ENCODE data around the gene TH. TPM values are rescaled to one million over a fixed set of nuclear protein-coding genes. Genes with fewer than 3 reads are reported as not detected.

Gene TH
- total RNA-seq, 2 donors from 2014 or later: not detected

GRCh38 chr11:2115308-2115707 is 56.3 kb downstream of the TH start:
- Histone ChIP-seq H3K4me3 (no peak overlapping the region), H3K4me1 (no peaks in the 10 kb centered on the region), H3K27me3 (no peaks in the 10 kb centered on the region), H3K27ac (no peak overlapping the region), H3K36me3 (no peaks in the 10 kb centered on the region), H3K9me3 (peaks cover 0 to 12% of the 10 kb centered on the region in 2 donors)
- DNase-seq (ENCODE audit: low spot score): no peak
- TF ChIP-seq, protein P1, sequence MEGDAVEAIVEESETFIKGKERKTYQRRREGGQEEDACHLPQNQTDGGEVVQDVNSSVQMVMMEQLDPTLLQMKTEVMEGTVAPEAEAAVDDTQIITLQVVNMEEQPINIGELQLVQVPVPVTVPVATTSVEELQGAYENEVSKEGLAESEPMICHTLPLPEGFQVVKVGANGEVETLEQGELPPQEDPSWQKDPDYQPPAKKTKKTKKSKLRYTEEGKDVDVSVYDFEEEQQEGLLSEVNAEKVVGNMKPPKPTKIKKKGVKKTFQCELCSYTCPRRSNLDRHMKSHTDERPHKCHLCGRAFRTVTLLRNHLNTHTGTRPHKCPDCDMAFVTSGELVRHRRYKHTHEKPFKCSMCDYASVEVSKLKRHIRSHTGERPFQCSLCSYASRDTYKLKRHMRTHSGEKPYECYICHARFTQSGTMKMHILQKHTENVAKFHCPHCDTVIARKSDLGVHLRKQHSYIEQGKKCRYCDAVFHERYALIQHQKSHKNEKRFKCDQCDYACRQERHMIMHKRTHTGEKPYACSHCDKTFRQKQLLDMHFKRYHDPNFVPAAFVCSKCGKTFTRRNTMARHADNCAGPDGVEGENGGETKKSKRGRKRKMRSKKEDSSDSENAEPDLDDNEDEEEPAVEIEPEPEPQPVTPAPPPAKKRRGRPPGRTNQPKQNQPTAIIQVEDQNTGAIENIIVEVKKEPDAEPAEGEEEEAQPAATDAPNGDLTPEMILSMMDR (IDR thresholded peaks at IDR 0.05): no peak

DNA sequence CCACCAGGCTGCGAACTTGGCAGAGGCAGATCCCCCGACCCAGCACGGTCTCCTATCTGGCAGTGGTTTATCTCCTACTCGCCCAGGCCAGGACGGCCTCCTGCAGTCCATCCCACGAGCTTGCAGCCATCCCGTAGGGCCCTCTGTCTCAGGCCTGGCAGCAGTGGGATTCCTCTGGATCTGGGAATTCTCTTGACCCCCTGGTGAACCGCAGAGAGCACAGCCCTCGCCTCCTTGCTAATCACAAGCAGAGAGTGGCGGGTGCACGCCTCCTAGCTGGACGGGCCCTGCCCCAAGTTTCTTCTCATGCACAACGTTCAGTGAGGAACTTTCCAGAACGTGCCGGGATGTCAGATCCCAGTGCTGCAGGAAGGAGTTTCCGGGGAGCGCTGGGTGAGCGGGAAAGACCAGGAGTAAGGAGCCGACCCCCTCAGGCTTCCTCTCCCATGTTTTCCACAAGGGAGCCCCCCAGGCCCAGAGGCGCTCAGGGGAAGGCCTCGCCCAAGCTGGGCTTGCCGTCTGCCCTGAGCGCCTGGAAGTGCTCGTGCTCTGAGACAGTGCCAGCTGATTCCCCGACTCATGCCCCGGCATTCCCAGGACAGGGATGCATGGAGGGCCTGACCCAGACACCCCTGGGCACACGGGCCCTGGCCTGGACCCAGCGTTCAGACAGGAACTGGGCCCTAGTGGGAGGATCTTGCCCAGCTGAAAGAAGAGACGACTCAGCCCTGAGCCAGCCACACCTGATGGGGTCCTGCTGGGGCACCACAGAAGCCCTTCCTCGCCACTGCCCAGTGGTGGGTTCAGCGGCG is 57.0 kb downstream of the TH start:
- H3K4me3 ChIP-seq: no peak overlapping the region
- H3K27ac ChIP-seq: no peak overlapping the region
- H3K36me3 ChIP-seq: no peaks in the 10 kb centered on the region
- peaks cover 0 to 12% of the 10 kb centered on the region in 2 donors for H3K9me3 ChIP-seq
- TF ChIP-seq, protein P1 (IDR thresholded peaks at IDR 0.05): no peak
- DNase-seq (ENCODE audit: low spot score): no peak
- H3K27me3 ChIP-seq: no peaks in the 10 kb centered on the region
- H3K4me1 ChIP-seq: peaks cover 0 to 2% of the 10 kb centered on the region in 2 donors

MicroRNA genes within 50 kb of the gene (microRNA counts, 767-probe panel; counts per million panel counts)
- microRNA hsa-miR-483-3p: 3,030 to 6,567 counts per million in 2 donors
- 0 to 178 counts per million in 2 donors for microRNA hsa-miR-483-5p

Small RNA genes within 50 kb of the gene (microRNA-seq; reads per million reads assigned to microRNA genes)
- gene MIR4686 (ENCODE audit: borderline number of aligned reads in 2 of 2, borderline replicate concordance in 1 of 2): 0 reads per million in 2 donors
- gene MIR483 (ENCODE audit: borderline number of aligned reads in 2 of 2, borderline replicate concordance in 1 of 2): 73.0 to 251 reads per million in 2 donors

Other genes starting within 250 kb of the TH start
- 100 to 1,000 TPM; 128 to 210 TPM for gene MRPL23, start 224.5 kb downstream of the TH start, total RNA-seq
- 100 to 1,000 TPM; 449 to 551 TPM for gene H19, start 174.0 kb downstream of the TH start, total RNA-seq
- 10 to 100 TPM; 43.2 to 61.9 TPM for gene IGF2, start 32.4 kb downstream of the TH start, total RNA-seq
- not detected for gene INS, start 10.6 kb downstream of the TH start, total RNA-seq
- under 1 TPM in 1 of 2 donors, not detected in 1; 0.51 TPM for gene ASCL2, start 98.8 kb upstream of the TH start, total RNA-seq
- gene C11orf21, start 130.1 kb upstream of the TH start, total RNA-seq: 10 to 100 TPM in 1 of 2 donors, 1 to 10 TPM in 1; 1.4 to 11.9 TPM
- 10 to 100 TPM in 1 of 2 donors, 1 to 10 TPM in 1; 2.6 to 15.2 TPM for gene TSPAN32, start 130.2 kb upstream of the TH start, total RNA-seq
- 100 to 1,000 TPM; 433 to 528 TPM for gene CD81, start 205.5 kb upstream of the TH start, total RNA-seq
- 10 to 100 TPM; 26.7 to 40.3 TPM for gene TSSC4, start 228.9 kb upstream of the TH start, total RNA-seq

Measured in right atrium auricular region (tissue), 2 donors.